GM12874 (cell line): ENCODE data around the gene LMNTD1.

Source experiments
- TF ChIP-seq, protein P1 (sequence below): IDR thresholded peaks from 2 replicates; pipeline ENCODE4 v1.5.1; 2011; ENCODE audit warnings: low read depth, mild to moderate bottlenecking, control low read depth, low read length, moderate library complexity; ENCODE audit not compliant: insufficient read depth

Gene LMNTD1

DNA sequence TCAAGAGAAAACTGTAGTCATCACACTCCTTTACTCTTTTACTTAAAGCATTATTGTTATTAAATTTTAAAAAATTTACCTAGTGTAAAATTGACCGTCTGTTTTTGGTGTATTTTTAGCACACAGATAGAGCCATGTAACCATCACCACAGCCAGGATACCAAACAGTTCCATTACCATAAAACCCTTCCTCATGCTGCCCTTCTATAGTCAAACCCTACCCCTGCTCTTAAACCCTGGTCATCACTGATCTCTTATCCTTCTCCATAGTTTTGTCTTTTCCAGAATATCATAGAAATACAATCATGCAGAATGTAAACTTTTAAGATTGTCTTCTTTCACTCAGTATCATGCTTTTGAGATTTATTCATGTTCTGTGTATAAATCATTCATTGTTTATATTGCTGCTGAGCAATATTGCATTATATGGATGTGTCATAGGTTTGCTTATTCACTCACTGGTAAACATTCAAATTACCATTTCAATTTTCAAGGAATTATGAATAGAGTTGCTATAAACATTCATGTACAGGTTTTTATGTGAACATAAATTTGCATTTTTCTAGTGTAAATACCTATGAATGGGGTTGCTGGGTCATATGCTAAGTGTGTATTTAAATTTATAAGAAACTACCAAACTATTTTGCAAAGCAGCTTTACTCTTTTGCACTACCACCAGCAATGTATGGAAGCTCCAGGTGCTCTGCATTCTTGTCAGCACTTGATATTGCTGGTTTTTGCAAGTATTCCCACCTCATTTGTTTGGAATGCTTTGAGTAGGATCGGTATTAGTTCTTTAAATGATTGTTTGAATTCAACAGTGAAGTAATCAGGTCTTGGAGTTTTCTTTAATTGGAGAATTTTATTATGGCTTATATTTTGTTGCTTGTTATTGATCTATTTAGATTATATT lies 125.5 kb downstream of the LMNTD1 start:
- TF ChIP-seq, protein P1, sequence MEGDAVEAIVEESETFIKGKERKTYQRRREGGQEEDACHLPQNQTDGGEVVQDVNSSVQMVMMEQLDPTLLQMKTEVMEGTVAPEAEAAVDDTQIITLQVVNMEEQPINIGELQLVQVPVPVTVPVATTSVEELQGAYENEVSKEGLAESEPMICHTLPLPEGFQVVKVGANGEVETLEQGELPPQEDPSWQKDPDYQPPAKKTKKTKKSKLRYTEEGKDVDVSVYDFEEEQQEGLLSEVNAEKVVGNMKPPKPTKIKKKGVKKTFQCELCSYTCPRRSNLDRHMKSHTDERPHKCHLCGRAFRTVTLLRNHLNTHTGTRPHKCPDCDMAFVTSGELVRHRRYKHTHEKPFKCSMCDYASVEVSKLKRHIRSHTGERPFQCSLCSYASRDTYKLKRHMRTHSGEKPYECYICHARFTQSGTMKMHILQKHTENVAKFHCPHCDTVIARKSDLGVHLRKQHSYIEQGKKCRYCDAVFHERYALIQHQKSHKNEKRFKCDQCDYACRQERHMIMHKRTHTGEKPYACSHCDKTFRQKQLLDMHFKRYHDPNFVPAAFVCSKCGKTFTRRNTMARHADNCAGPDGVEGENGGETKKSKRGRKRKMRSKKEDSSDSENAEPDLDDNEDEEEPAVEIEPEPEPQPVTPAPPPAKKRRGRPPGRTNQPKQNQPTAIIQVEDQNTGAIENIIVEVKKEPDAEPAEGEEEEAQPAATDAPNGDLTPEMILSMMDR: no peak
